ENCODE data around the gene MXRA7. TPM values are rescaled to one million over a fixed set of nuclear protein-coding genes. Genes with fewer than 3 reads are reported as not detected.

MXRA7 gene
- total RNA-seq, 4 donors from 2014 or later: 124 to 230 (median 197) TPM

GRCh38 chr17:76671912-76672262 is 38.9 kb downstream of the MXRA7 start:
- peaks cover 0 to 15% (median 6%) of the 10 kb centered on the region in 4 donors for H3K4me1 ChIP-seq
- DNase-seq (ENCODE audit: low spot score in 2 of 2): no peak
- TF ChIP-seq EP300 (IDR thresholded peaks at IDR 0.05) (peak; percentile 8 to 47), POLR2A (IDR thresholded peaks at IDR 0.05) (peak; percentile 46 to 53), CTCF (IDR thresholded peaks at IDR 0.05) (peak in 1 of 5 experiments; percentile 42)
- no peaks in the 10 kb centered on the region for H3K27me3 ChIP-seq
- H3K4me3 ChIP-seq: peak overlapping the region; percentile 36 to 64 (median 50)
- peaks cover 0 to 17% (median 0%) of the 10 kb centered on the region in 3 donors for H3K36me3 ChIP-seq
- 0 to 1% methylated on average over 19 of the region's 19 CpGs for WGBS, 2 donors
- no peaks in the 10 kb centered on the region for H3K9me3 ChIP-seq
- H3K27ac ChIP-seq: peak overlapping the region; percentile 44 to 90 (median 80)

GRCh38 chr17:76671123-76671911 is 39.4 kb downstream of the MXRA7 start:
- WGBS, 2 donors: 11 to 17% methylated on average over 29 to 31 of the region's 32 CpGs

GRCh38 chr17:76670718-76671122 is 40.0 kb downstream of the MXRA7 start:
- H3K36me3 ChIP-seq: peaks cover 0 to 8% (median 0%) of the 10 kb centered on the region in 3 donors
- no peaks in the 10 kb centered on the region for H3K9me3 ChIP-seq
- TF ChIP-seq CTCF (IDR thresholded peaks at IDR 0.05) (no peak), POLR2A (IDR thresholded peaks at IDR 0.05) (no peak), EP300 (IDR thresholded peaks at IDR 0.05) (no peak)
- peaks cover 0 to 15% (median 6%) of the 10 kb centered on the region in 4 donors for H3K4me1 ChIP-seq
- peak overlapping the region in 3 of 4 donors; percentile 80 to 90 (median 83) for H3K27ac ChIP-seq
- WGBS, 2 donors: 52 to 61% methylated on average over 9 of the region's 9 CpGs
- DNase-seq (ENCODE audit: low spot score in 2 of 2): no peak
- H3K4me3 ChIP-seq: no peak overlapping the region
- H3K27me3 ChIP-seq: no peaks in the 10 kb centered on the region

More at GRCh38 chr17:76671123-76671911, 39.4 kb downstream of the MXRA7 start:
- peak; percentile 99 to 100 for DNase-seq (ENCODE audit: low spot score in 2 of 2)
- TF ChIP-seq CTCF (IDR thresholded peaks at IDR 0.05) (peak in 1 of 5 experiments; percentile 63), EP300 (IDR thresholded peaks at IDR 0.05) (peak; percentile 78), POLR2A (IDR thresholded peaks at IDR 0.05) (no peak)
- no peaks in the 10 kb centered on the region for H3K27me3 ChIP-seq
- peak overlapping the region; percentile 36 to 64 (median 50) for H3K4me3 ChIP-seq
- peaks cover 0 to 12% (median 0%) of the 10 kb centered on the region in 3 donors for H3K36me3 ChIP-seq
- H3K4me1 ChIP-seq: peaks cover 0 to 15% (median 6%) of the 10 kb centered on the region in 4 donors
- no peaks in the 10 kb centered on the region for H3K9me3 ChIP-seq
- H3K27ac ChIP-seq: peak overlapping the region; percentile 63 to 90 (median 82)

- no peak overlapping the region for H3K4me3 ChIP-seq
- peaks cover 0 to 15% (median 6%) of the 10 kb centered on the region in 4 donors for H3K4me1 ChIP-seq
- no peak for DNase-seq (ENCODE audit: low spot score in 2 of 2)
- H3K9me3 ChIP-seq: no peaks in the 10 kb centered on the region
- H3K27me3 ChIP-seq: no peaks in the 10 kb centered on the region
- peak overlapping the region in 1 of 4 donors; percentile 80 for H3K27ac ChIP-seq
- TF ChIP-seq CTCF (IDR thresholded peaks at IDR 0.05) (no peak), POLR2A (IDR thresholded peaks at IDR 0.05) (no peak), EP300 (IDR thresholded peaks at IDR 0.05) (no peak)
- 90 to 93% methylated on average over 9 of the region's 9 CpGs for WGBS, 2 donors
- H3K36me3 ChIP-seq: peaks cover 0 to 4% (median 0%) of the 10 kb centered on the region in 3 donors
Measured at GRCh38 chr17:76670020-76670717, 40.6 kb downstream of the MXRA7 start.
